LHCN-M2 (cell line): ENCODE measurements around the gene SLC1A2. TPM values are rescaled to one million over a fixed set of nuclear protein-coding genes. Genes with fewer than 3 reads are reported as not detected.

Experiments used
- DNase-seq: peaks from one replicate; pipeline ENCODE4 v3.0.0-alpha.2; 2012; ENCODE audit warnings: low read depth
- total RNA-seq: library from RNA; depleted of rRNA; stranded (reverse); fragments of >200 nt; gene quantifications from 2 replicates; pipeline ENCODE4 v1.2.3, GENCODE V29; 2014

Gene SLC1A2
- total RNA-seq, 1 experiment from 2014 or later, result 0.40 TPM

GRCh38 chr11:35274909-35275785, 144.2 kb downstream of the SLC1A2 start:
- DNase-seq, result peak; percentile 48

GRCh38 chr11:35272391-35272902, 146.9 kb downstream of the SLC1A2 start:
- no peak for DNase-seq

DNA sequence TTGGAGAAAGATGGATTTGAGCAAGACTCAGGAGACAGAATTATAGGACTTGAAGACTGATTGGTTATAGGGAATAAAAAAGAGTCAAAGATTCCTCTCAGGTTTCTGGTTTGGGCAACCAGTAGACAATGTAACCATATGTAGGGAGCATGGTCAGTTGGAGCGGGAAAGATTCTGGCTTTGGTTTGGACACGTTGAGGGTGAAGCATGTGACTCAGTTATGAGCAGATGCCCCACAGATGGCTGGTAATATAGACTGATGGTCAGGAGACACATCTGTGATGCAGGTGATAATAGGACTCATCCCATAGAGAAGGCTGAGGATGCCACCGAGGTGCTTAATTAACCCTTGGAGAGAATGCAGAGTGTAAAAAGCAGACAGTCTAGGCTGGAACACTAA, 148.3 kb downstream of the SLC1A2 start:
- DNase-seq, result no peak

GRCh38 chr11:35270342-35270741, 149.0 kb downstream of the SLC1A2 start:
- no peak for DNase-seq

DNA sequence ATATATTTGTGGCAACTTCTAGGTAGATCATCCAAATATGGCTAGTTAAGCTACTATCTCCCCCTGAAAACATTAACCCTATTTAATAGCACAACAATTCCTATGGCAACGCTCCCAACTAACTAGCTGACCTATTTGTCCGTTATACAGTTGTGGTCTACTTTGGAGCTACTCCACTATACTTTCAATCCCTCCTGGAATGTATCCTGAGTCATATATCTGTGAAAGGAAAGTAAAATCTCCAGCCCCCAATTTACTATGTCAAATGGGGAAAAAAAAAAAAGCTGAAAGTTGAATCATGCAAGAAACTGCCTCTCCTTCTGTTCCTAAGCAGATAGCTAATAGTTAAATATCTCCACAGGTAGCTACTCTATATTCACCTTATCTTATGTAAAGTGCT, 151.9 kb downstream of the SLC1A2 start:
- DNase-seq, result peak; percentile 84

- peak; percentile 70 for DNase-seq
Measured at GRCh38 chr11:35265755-35266454, 153.5 kb downstream of the SLC1A2 start.

GRCh38 chr11:35262735-35263134, 156.6 kb downstream of the SLC1A2 start:
- DNase-seq, result no peak

- DNase-seq, result no peak
Measured at GRCh38 chr11:35262056-35262455, 157.3 kb downstream of the SLC1A2 start.

GRCh38 chr11:35261197-35261596, 158.2 kb downstream of the SLC1A2 start:
- DNase-seq, result no peak

DNA sequence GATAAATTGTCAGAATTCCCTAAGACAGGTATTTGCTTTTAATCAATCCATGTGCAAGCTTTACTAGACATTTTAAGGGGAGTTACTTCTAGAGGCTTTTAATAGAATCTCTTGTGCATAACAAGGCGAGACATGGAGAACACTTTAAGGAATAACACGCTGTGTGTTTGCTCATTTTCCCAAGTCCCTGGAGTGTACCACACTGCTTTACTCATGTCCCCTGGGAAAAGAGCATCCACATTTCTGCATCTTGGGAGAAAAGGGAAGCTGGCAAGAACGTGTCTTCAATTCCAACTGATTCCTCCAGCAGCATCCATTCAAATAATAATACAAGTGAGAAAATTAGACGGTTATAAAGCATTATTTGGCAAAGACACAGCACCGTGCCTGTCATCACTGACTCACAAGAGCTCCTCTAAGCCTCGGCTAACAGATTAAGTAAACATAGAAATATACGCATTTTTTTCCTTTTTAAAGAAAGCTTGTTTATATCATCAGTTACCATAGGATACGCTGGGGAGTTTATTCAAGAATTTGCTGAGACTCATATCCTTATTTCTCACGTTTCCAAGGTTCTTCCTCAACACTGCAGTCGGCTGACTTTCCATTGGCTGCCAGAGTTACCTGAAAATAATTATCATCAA, 158.9 kb downstream of the SLC1A2 start:
- DNase-seq, result peak; percentile 86

DNA sequence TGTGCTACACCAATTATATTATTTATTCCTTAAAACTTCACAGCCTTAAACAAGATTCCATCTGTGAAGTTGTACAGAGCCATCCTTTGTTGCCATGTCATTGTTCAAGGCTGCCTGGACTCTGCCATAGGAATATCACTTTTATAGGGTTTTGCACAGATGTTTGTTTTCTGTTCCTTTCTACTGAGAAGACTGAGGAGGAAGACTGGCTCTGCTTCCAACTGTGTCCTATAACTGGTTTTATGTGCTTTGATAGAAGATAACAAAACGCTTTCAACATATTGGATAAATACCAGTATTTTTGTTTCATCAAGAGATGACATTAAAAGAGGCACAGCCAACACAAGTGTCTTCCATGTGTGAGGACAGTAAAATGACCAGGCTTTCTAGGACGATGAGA, 159.8 kb downstream of the SLC1A2 start:
- no peak for DNase-seq

DNA sequence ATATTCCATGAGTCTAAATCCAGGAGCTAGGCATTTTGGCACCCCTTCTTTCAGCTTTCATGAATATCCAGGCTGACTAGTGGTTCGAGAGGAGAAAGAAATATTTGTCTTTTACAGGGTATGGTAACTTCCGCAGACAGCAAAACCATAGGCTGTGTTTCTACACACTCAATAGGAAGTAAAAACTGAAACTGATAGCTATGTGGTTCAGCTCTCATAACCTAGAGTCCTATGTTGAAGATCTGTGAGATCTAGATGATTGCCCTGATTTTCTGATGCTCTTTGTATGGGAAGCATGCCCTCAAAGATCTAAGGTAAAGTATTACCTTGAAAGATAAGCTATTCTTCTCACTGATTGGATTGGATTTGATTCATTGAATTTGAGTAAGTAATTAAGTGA, 162.1 kb downstream of the SLC1A2 start:
- DNase-seq, result no peak

GRCh38 chr11:35256296-35256695, 163.1 kb downstream of the SLC1A2 start:
- DNase-seq, result peak; percentile 39

GRCh38 chr11:35255514-35255913, 163.8 kb downstream of the SLC1A2 start:
- no peak for DNase-seq

DNA sequence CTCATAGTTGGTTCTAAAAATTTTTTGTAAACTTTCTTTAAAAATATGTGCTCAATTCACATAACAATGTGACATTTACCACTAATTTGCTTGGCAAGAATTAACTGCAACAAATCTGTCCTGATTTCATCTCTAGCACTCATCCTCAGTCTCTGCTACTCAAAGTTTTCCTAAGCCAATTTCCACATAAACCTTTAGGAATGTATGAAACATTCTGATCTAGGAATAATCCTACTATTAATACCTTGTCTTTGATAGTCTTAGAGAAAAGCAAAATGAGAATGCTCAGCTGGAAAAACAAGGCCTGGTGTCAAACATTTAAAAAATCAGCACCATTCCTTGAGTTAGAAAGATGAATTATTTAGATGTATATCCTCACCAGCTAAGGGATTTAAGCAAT, 166.1 kb downstream of the SLC1A2 start:
- DNase-seq, result no peak

- peak; percentile 53 for DNase-seq
Measured at GRCh38 chr11:35250621-35251020, 168.7 kb downstream of the SLC1A2 start.

DNA sequence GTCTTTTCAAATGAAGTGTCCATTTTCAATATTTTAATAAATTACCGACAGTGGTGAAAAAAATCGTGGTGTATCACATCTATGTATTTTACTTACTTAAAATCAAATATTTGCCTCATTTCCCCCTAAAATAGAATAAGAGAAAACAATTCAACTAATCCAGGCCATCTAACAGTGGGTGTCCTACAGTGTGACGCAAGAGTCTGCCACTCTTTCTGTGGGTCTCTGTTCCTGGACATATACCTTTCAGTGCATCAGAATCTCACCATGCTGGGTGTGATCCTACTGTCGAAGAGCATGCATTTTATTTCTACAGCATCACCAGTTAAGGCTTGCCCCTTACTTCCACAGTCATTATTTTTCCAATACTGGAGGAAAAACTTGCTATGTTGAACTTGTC, 169.2 kb downstream of the SLC1A2 start:
- DNase-seq, result no peak

- no peak for DNase-seq
Measured at GRCh38 chr11:35248558-35249323, 170.6 kb downstream of the SLC1A2 start.

DNA sequence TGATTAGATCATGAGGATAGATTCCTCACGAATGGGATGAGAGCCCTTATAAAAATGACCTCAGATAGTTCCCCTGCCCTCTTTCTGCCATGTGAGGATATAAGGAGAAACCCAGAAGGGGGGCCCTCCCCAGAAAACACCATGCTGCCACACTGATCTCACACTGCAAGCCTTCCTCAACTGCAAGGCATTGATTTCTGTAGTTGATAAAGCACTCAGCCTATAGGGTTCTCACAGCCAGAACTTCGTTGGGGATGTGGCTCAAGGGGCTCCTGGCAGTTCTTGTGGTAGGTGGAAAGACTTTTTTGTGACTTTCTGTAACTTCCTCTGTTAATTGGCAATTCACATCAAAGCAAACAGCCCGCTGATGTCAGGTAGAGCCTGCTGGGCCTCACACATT, 171.5 kb downstream of the SLC1A2 start:
- no peak for DNase-seq

DNA sequence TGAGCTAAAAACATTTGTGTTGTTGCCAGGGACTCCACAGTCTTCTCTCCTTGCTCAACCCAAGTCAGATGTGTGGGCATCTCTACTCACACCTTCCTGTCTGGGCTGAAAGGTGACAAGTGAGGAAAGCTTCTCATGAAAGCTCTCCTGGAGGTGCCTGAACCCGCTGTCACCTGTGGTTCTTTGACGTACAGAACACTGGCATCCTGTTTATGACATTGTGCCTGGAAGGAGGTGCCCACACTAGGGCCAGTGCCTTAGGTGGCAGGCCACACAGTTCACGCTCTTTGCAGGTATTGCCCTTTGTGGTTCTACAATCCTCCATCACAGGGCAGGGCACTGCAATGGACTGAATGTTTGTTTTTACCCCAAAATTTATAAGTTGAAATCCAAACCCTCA, 171.9 kb downstream of the SLC1A2 start:
- no peak for DNase-seq

GRCh38 chr11:35246745-35247144, 172.6 kb downstream of the SLC1A2 start:
- peak; percentile 61 for DNase-seq
